ENCODE data around the gene FILIP1L.
A peak's percentile ranks its signal among the peaks of the same experiment; 100 is the strongest.

Gene FILIP1L

GRCh38 chr3:99829844-99830243 lies 284.5 kb downstream of the FILIP1L start:
- no peak for TF ChIP-seq ZFX (IDR thresholded peaks at IDR 0.05)
- TF ChIP-seq, protein P1, sequence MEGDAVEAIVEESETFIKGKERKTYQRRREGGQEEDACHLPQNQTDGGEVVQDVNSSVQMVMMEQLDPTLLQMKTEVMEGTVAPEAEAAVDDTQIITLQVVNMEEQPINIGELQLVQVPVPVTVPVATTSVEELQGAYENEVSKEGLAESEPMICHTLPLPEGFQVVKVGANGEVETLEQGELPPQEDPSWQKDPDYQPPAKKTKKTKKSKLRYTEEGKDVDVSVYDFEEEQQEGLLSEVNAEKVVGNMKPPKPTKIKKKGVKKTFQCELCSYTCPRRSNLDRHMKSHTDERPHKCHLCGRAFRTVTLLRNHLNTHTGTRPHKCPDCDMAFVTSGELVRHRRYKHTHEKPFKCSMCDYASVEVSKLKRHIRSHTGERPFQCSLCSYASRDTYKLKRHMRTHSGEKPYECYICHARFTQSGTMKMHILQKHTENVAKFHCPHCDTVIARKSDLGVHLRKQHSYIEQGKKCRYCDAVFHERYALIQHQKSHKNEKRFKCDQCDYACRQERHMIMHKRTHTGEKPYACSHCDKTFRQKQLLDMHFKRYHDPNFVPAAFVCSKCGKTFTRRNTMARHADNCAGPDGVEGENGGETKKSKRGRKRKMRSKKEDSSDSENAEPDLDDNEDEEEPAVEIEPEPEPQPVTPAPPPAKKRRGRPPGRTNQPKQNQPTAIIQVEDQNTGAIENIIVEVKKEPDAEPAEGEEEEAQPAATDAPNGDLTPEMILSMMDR (conservative IDR thresholded peaks at IDR 0.05), result no peak
- H3K27ac ChIP-seq, result no peak overlapping the region

DNA sequence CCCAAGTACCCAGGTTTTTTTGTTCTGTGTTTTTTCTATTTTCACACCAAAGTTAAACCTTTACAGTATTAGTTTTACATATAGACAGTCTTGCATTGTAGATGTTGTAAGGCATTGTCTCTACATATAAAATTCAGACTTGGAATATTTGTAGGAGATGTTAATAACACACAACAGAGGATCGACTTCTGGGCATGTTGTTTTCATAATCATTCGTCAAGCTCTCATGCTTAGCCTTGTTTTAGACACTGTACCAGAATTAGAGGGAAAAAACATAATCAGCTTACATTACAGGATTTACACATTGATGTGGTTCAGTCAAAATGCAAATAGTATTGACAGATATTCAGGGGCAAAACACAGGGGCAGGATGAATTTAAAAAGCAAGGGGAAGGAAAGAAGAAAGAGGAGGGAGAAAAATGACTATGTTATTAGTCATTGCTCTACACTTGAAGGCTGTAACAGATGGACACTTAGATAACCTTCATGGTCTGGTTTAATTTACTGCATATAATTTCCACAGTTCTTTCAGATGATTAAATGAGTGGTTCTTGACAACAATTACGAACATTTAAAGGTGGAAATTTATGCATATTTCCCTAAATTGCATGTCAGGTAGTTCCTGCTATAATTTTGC lies 289.2 kb downstream of the FILIP1L start:
- no peak overlapping the region for H3K27ac ChIP-seq
- TF ChIP-seq, protein P1 (conservative IDR thresholded peaks at IDR 0.05), result no peak
- no peak for TF ChIP-seq ZFX (IDR thresholded peaks at IDR 0.05)

GRCh38 chr3:99823723-99824711 lies 290.3 kb downstream of the FILIP1L start:
- no peak overlapping the region for H3K27ac ChIP-seq

GRCh38 chr3:99818818-99819217 lies 295.5 kb downstream of the FILIP1L start:
- TF ChIP-seq ZFX (IDR thresholded peaks at IDR 0.05), result no peak
- TF ChIP-seq, protein P1 (conservative IDR thresholded peaks at IDR 0.05), result no peak
- H3K27ac ChIP-seq, result no peak overlapping the region

More at GRCh38 chr3:99823723-99824711, 290.3 kb downstream of the FILIP1L start:
- TF ChIP-seq, protein P1 (conservative IDR thresholded peaks at IDR 0.05), result no peak
- no peak for TF ChIP-seq ZFX (IDR thresholded peaks at IDR 0.05)

GRCh38 chr3:99817437-99818240 lies 296.7 kb downstream of the FILIP1L start, which contains the start of gene CMSS1:
Gene CMSS1 (plus strand): TSS chr3:99817862.
- H3K27ac ChIP-seq, result peak within 1 kb of the TSS; percentile 78
- TF ChIP-seq ZFX (IDR thresholded peaks at IDR 0.05), result peak; percentile 16; the same call in 1 of the 2 replicates
- TF ChIP-seq, protein P1 (conservative IDR thresholded peaks at IDR 0.05), result 0 out of 2 replicates have a peak, but pooled peaks have one; percentile 10

DNA sequence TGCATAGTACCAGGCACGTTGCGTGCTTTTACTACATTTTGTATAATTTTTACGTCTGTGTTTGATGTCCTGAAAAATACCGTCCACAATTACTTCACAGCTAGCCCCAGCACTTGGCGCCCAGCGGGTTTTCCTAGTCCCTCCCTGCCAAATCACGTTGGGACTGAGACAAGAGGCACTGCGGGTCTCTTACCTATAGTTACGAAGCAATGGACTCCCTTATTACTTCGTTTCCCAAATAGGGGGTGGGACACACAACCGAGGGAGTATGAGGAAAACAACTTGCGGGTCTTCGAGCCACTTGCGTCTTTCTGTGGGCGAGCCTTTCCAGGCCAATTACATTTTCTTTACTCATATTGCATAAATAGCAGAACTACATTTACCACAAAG lies 297.3 kb downstream of the FILIP1L start:
- TF ChIP-seq, protein P1 (conservative IDR thresholded peaks at IDR 0.05), result no peak
- no peak for TF ChIP-seq ZFX (IDR thresholded peaks at IDR 0.05)

More for the DNA sequence above, 297.3 kb downstream of the FILIP1L start:
- peak overlapping the region; percentile 78 for H3K27ac ChIP-seq
